CD14-positive monocyte (primary cell): ENCODE results near the gene DDO. TPM values are rescaled to one million over a fixed set of nuclear protein-coding genes. Genes with fewer than 3 reads are reported as not detected.
A peak's percentile ranks its signal among the peaks of the same experiment; 100 is the strongest.

Source experiments
- DNase-seq, 3 donors: peaks; one replicate each; pipeline ENCODE4 v3.0.0-alpha.2; 2011 to 2022
- H2AFZ ChIP-seq: 2 replicates; pipeline ENCODE4 v1.6.0; 2012; ENCODE audit warnings: mild to moderate bottlenecking, low read depth, low read length, inconsistent platforms; ENCODE audit not compliant: insufficient read depth, poor library complexity, severe bottlenecking
- H3K27ac ChIP-seq, 2 donors: 1 replicate in 1 of 2; 2 replicates in 1 of 2; pipeline ENCODE4 v1.5.1; 2012 to 2013; ENCODE audit warnings: low read length in 2 of 2, control low read depth in 1 of 2, inconsistent platforms in 1 of 2, low read depth in 1 of 2, mild to moderate bottlenecking in 1 of 2
- H3K27me3 ChIP-seq, 2 donors: one replicate each; pipeline versions ENCODE4 v1.6.0 to v1.6.1; 2011 to 2013; ENCODE audit warnings: low read length in 2 of 2; ENCODE audit not compliant: control insufficient read depth in 2 of 2, insufficient read depth in 2 of 2
- H3K36me3 ChIP-seq, 2 donors: replicated peaks in 1 of 2; 1 replicate in 1 of 2; 2 replicates in 1 of 2; pipeline versions ENCODE4 v1.5.1 to v1.6.1; 2012 to 2013; ENCODE audit warnings: low read length in 2 of 2, control low read depth in 1 of 2, inconsistent platforms in 1 of 2, mild to moderate bottlenecking in 1 of 2; ENCODE audit not compliant: insufficient read depth in 2 of 2, control insufficient read depth in 1 of 2
- H3K4me1 ChIP-seq, 2 donors: 1 replicate in 1 of 2; 2 replicates in 1 of 2; pipeline versions ENCODE4 v1.5.1 to v1.6.1; 2012 to 2013; ENCODE audit warnings: low read length in 2 of 2, control low read depth in 1 of 2, inconsistent platforms in 1 of 2, mild to moderate bottlenecking in 1 of 2, moderate library complexity in 1 of 2; ENCODE audit not compliant: insufficient read depth in 2 of 2, control insufficient read depth in 1 of 2
- H3K4me2 ChIP-seq: replicated peaks from 2 replicates; pipeline ENCODE3; 2012; ENCODE audit warnings: low read length, moderate library complexity, mild to moderate bottlenecking; ENCODE audit not compliant: poor library complexity, severe bottlenecking; ENCODE audit errors: extremely low read depth
- H3K4me3 ChIP-seq, 3 experiments: fragments of 200-600 bp in 1 of 3; sonication (generic) in 1 of 3; replicated peaks in 1 of 3; 1 replicate in 2 of 3; 2 replicates in 1 of 3; pipeline ENCODE4 v1.5.1; 2011 to 2013; ENCODE audit warnings: low read length in 3 of 3, mild to moderate bottlenecking in 3 of 3, control low read depth in 2 of 3, low read depth in 2 of 3, inconsistent platforms in 1 of 3, moderate library complexity in 1 of 3
- H3K79me2 ChIP-seq: 2 replicates; pipeline ENCODE4 v1.6.0; 2012; ENCODE audit warnings: mild to moderate bottlenecking, control low read depth, inconsistent platforms, low read length, moderate library complexity; ENCODE audit not compliant: insufficient read depth
- H3K9ac ChIP-seq: 2 replicates; pipeline ENCODE4 v1.6.0; 2017; ENCODE audit warnings: low read length, mild to moderate bottlenecking; ENCODE audit not compliant: insufficient read depth, poor library complexity, severe bottlenecking
- H3K9me3 ChIP-seq, 2 donors: replicated peaks in 1 of 2; 1 replicate in 1 of 2; 2 replicates in 1 of 2; pipeline versions ENCODE4 v1.5.1 to v1.6.1; 2012 to 2013; ENCODE audit warnings: low read length in 2 of 2, control low read depth in 1 of 2; ENCODE audit not compliant: control insufficient read depth in 1 of 2, insufficient read depth in 1 of 2
- H4K20me1 ChIP-seq: 2 replicates; pipeline ENCODE4 v1.6.0; 2012; ENCODE audit warnings: mild to moderate bottlenecking, low read length, control low read depth, moderate library complexity; ENCODE audit not compliant: insufficient read depth
- H3K27ac Mint-ChIP-seq, 7 donors: one replicate each; pipeline ENCODE4 v1.8.0; 2020; ENCODE audit warnings: mild to moderate bottlenecking in 7 of 7, mixed read lengths in 7 of 7, moderate library complexity in 6 of 7, inconsistent platforms in 2 of 7
- H3K27me3 Mint-ChIP-seq, 3 donors: one replicate each; pipeline ENCODE4 v1.8.0; 2021 to 2022; ENCODE audit warnings: low read depth in 3 of 3, mild to moderate bottlenecking in 3 of 3, mixed read lengths in 3 of 3, moderate library complexity in 3 of 3, inconsistent platforms in 1 of 3
- H3K36me3 Mint-ChIP-seq, 2 donors: one replicate each; pipeline ENCODE4 v1.8.0; 2020; ENCODE audit warnings: mixed read lengths in 2 of 2, inconsistent platforms in 1 of 2, mild to moderate bottlenecking in 1 of 2
- H3K4me1 Mint-ChIP-seq: one replicate; pipeline ENCODE4 v1.8.0; 2020; ENCODE audit warnings: mild to moderate bottlenecking, mixed read lengths
- H3K4me3 Mint-ChIP-seq, 2 donors: one replicate each; pipeline ENCODE4 v1.8.0; 2020; ENCODE audit warnings: mild to moderate bottlenecking in 2 of 2, mixed read lengths in 2 of 2, moderate library complexity in 1 of 2
- H3K9me3 Mint-ChIP-seq, 7 donors: one replicate each; pipeline ENCODE4 v1.8.0; 2020 to 2022; ENCODE audit warnings: mixed read lengths in 7 of 7, mild to moderate bottlenecking in 6 of 7, moderate library complexity in 6 of 7, inconsistent platforms in 2 of 7
- CTCF ChIP-seq: fragments of 200-600 bp; IDR thresholded peaks from one replicate; pipeline ENCODE4 v1.8.0; 2022; ENCODE audit warnings: antibody characterized with exemption, mild to moderate bottlenecking
- WGBS: methylation state at CpG from one replicate; pipeline ENCODE4 v1.1.5; 2013; ENCODE audit warnings: missing lambda C conversion rate; ENCODE audit not compliant: insufficient coverage; 5-methylcytosine and 5-hydroxymethylcytosine counted together
- intact Hi-C, 2 donors: fragments of 100-400 bp; cut with micrococcal nuclease; formaldehyde crosslinking; loops; one replicate each; pipeline versions ENCODE4 v1.15.0 to v1.15.1; 2023
- polyA plus RNA-seq, 3 donors: library from polyadenylated mRNA; depleted of rRNA in 1 of 3; unstranded in 2 of 3; stranded (reverse) in 1 of 3; fragments of 300-500 nt in 2 of 3; fragments of >200 nt in 1 of 3; fragmentation: Illumina TruSeq in 2 of 3; gene quantifications; 1 replicate in 2 of 3; 2 replicates in 1 of 3; pipeline ENCODE4 v1.2.3, GENCODE V29; 2012 to 2021

Gene DDO
- polyA plus RNA-seq, 3 donors: 0.24 to 2.2 (median 0.95) TPM

GRCh38 chr6:110448846-110449540 lies 33.6 kb upstream of the DDO start:
- H3K4me3 Mint-ChIP-seq: no peak overlapping the region
- H3K9ac ChIP-seq: no peak overlapping the region

GRCh38 chr6:110447761-110448160 lies 32.4 kb upstream of the DDO start:
- Mint-ChIP-seq H3K27me3 (no peaks in the 10 kb centered on the region), H3K4me1 (peaks cover 18% of the 10 kb centered on the region), H3K27ac (no peak overlapping the region), H3K36me3 (peaks cover 4 to 12% of the 10 kb centered on the region in 2 donors), H3K4me3 (no peak overlapping the region), H3K9me3 (peaks cover 0 to 2% (median 0%) of the 10 kb centered on the region in 7 donors)
- no peak for TF ChIP-seq CTCF
- Histone ChIP-seq H3K4me1 (peaks cover 27 to 32% of the 10 kb centered on the region in 2 donors), H3K9ac (no peak overlapping the region), H3K27ac (no peak overlapping the region), H3K36me3 (peaks cover 0 to 11% of the 10 kb centered on the region in 2 donors), H3K4me2 (no peak overlapping the region), H3K79me2 (peaks cover 3% of the 10 kb centered on the region), H3K4me3 (no peak overlapping the region), H2AFZ (no peak overlapping the region), H3K27me3 (no peaks in the 10 kb centered on the region), H3K9me3 (no peaks in the 10 kb centered on the region), H4K20me1 (no peaks in the 10 kb centered on the region)
- no peak for DNase-seq
- intact Hi-C loops: no loop called here
- WGBS: no CpG with 5 or more reads among the region's 3 CpGs

More at GRCh38 chr6:110448846-110449540, 33.6 kb upstream of the DDO start:
- no peak overlapping the region for H3K27ac Mint-ChIP-seq
- Histone ChIP-seq H4K20me1 (no peaks in the 10 kb centered on the region), H3K4me3 (peak overlapping the region in 1 of 3 experiments; percentile 9), H3K36me3 (peaks cover 8 to 11% of the 10 kb centered on the region in 2 donors), H3K27me3 (no peaks in the 10 kb centered on the region), H3K4me1 (peaks cover 27 to 32% of the 10 kb centered on the region in 2 donors), H3K4me2 (peak overlapping the region; percentile 48), H3K27ac (peak overlapping the region; percentile 27 to 32), H3K79me2 (peaks cover 3% of the 10 kb centered on the region), H2AFZ (peak overlapping the region; percentile 38), H3K9me3 (no peaks in the 10 kb centered on the region)
- 43% methylated on average over 4 of the region's 4 CpGs for WGBS
- TF ChIP-seq CTCF: no peak
- intact Hi-C loops: no loop called here
- peaks cover 13 to 20% of the 10 kb centered on the region in 2 donors for H3K36me3 Mint-ChIP-seq
- peaks cover 0 to 4% (median 0%) of the 10 kb centered on the region in 7 donors for H3K9me3 Mint-ChIP-seq
- peaks cover 18% of the 10 kb centered on the region for H3K4me1 Mint-ChIP-seq
- no peaks in the 10 kb centered on the region for H3K27me3 Mint-ChIP-seq
- DNase-seq: no peak
